NB4 (cell line): ENCODE measurements around the gene IL17A.

Experiments used
- CTCF ChIP-seq: IDR thresholded peaks from one replicate; pipeline ENCODE4 v1.5.1; 2012; ENCODE audit warnings: low read depth, low read length
- MYC ChIP-seq: IDR thresholded peaks from 2 replicates; pipeline ENCODE4 v1.6.1; 2011; ENCODE audit warnings: low read depth, low read length
- POLR2A ChIP-seq: IDR thresholded peaks from 2 replicates; pipeline ENCODE4 v1.6.1; 2011; ENCODE audit warnings: mild to moderate bottlenecking; ENCODE audit not compliant: insufficient read length; ENCODE audit errors: extremely low read depth
- TF ChIP-seq, protein P1 (sequence below): IDR thresholded peaks from 2 replicates; pipeline ENCODE4 v1.6.1; 2011; ENCODE audit warnings: low read depth, low read length

- TF ChIP-seq CTCF (no peak), POLR2A (no peak), MYC (no peak)
- TF ChIP-seq, protein P1, sequence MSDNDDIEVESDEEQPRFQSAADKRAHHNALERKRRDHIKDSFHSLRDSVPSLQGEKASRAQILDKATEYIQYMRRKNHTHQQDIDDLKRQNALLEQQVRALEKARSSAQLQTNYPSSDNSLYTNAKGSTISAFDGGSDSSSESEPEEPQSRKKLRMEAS, result 0 out of 2 replicates have a peak, but pooled peaks have one; percentile 17
These were observed 30.2 kb upstream of the IL17A start for GRCh38 chr6:52155791-52156576.
